PC-9 (cell line): ENCODE data around the gene LIPE. TPM values are rescaled to one million over a fixed set of nuclear protein-coding genes. Genes with fewer than 3 reads are reported as not detected.

ENCODE experiments used
- BruUV-seq: library from RNA; stranded (reverse); fragments of 400-500 nt; replicated peaks from 2 replicates; lab custom pipeline; 2021; lab: Mats Ljungman, UMichigan
- CTCF ChIA-PET: fragments of 300-600 bp; sonication (Branson Sonifier 250); formaldehyde crosslinking; loops from one replicate; lab custom pipeline; 2022; ENCODE audit warnings: antibody characterized with exemption; lab: Charles Lee
- POLR2A ChIA-PET: fragments of 300-600 bp; sonication (Branson Sonifier 250); formaldehyde crosslinking; loops from one replicate; lab custom pipeline; 2022; ENCODE audit warnings: antibody characterized with exemption; ENCODE audit not compliant: unreplicated experiment; lab: Charles Lee
- DNase-seq, 2 experiments: peaks; one replicate each; pipeline versions ENCODE4 v3.0.0 to v3.0.0-alpha.2; 2015 to 2022; ENCODE audit warnings: mixed read lengths in 1 of 2
- H2AFZ ChIP-seq: fragments of 200-600 bp; sonication (generic); 2 replicates; pipeline ENCODE4 v1.8.1; 2017; ENCODE audit warnings: antibody characterized with exemption
- H3F3A ChIP-seq: fragments of 200-600 bp; sonication (generic); 2 replicates; pipeline ENCODE4 v1.8.1; 2017; ENCODE audit warnings: antibody characterized with exemption, mild to moderate bottlenecking, low read depth; ENCODE audit not compliant: insufficient read depth
- H3K27ac ChIP-seq: fragments of 200-600 bp; sonication (generic); 2 replicates; pipeline ENCODE4 v1.6.1; 2016; ENCODE audit warnings: mixed run types
- H3K27me3 ChIP-seq: fragments of 200-600 bp; sonication (generic); 2 replicates; pipeline ENCODE4 v1.6.1; 2016; ENCODE audit warnings: low read depth, mixed run types; ENCODE audit not compliant: insufficient read depth
- H3K36me3 ChIP-seq: fragments of 200-600 bp; sonication (generic); 2 replicates; pipeline ENCODE4 v1.6.1; 2016; ENCODE audit warnings: low read depth, mixed run types
- H3K4me1 ChIP-seq: fragments of 200-600 bp; sonication (generic); replicated peaks from 2 replicates; pipeline ENCODE4 v1.6.1; 2016; ENCODE audit warnings: mixed run types; ENCODE audit not compliant: insufficient read depth
- H3K4me2 ChIP-seq: fragments of 200-600 bp; sonication (generic); 2 replicates; pipeline ENCODE4 v1.6.1; 2017; ENCODE audit warnings: mixed run types
- H3K4me3 ChIP-seq: fragments of 200-600 bp; sonication (generic); 2 replicates; pipeline ENCODE4 v1.6.1; 2016; ENCODE audit warnings: mixed run types
- H3K79me2 ChIP-seq: fragments of 200-600 bp; sonication (generic); 2 replicates; pipeline ENCODE4 v1.6.1; 2017; ENCODE audit warnings: low read depth, mixed run types
- H3K9me2 ChIP-seq: fragments of 200-600 bp; sonication (generic); 2 replicates; pipeline ENCODE4 v1.8.1; 2017; ENCODE audit warnings: mild to moderate bottlenecking; ENCODE audit not compliant: insufficient read depth
- H3K9me3 ChIP-seq: fragments of 200-600 bp; sonication (generic); 2 replicates; pipeline ENCODE4 v1.8.1; 2016; ENCODE audit warnings: low read depth; ENCODE audit not compliant: insufficient read depth
- H4K20me1 ChIP-seq: fragments of 200-600 bp; sonication (generic); 2 replicates; pipeline ENCODE4 v1.8.1; 2017; ENCODE audit not compliant: insufficient read depth
- EZH2 ChIP-seq: fragments of 200-600 bp; sonication (generic); IDR thresholded peaks from 2 replicates; pipeline ENCODE4 v1.8.0; 2017; ENCODE audit warnings: antibody characterized with exemption, low read depth
- intact Hi-C: fragments of 100-400 bp; cut with micrococcal nuclease; formaldehyde crosslinking; loops from one replicate; pipeline ENCODE4 v1.10.0; 2022; ENCODE audit not compliant: unreplicated experiment
- total RNA-seq: library from RNA; stranded (reverse); gene quantifications from 2 replicates; pipeline ENCODE4 v1.2.3, GENCODE V29; 2021
- TF ChIP-seq, protein P1 (sequence below): fragments of 200-600 bp; sonication (generic); conservative IDR thresholded peaks from 2 replicates; pipeline ENCODE4 v1.6.1; 2017; ENCODE audit warnings: mixed run types, antibody characterized with exemption, mild to moderate bottlenecking, moderate library complexity

The LIPE gene
- total RNA-seq, 1 experiment from 2014 or later = 12.7 TPM

- CTCF ChIA-PET = no interaction called here
- Histone ChIP-seq H3F3A (no peaks in the 10 kb centered on the region), H3K9me2 (no peaks in the 10 kb centered on the region), H3K4me3 (no peak overlapping the region), H3K79me2 (no peaks in the 10 kb centered on the region), H3K27me3 (no peaks in the 10 kb centered on the region), H3K9me3 (no peaks in the 10 kb centered on the region), H3K36me3 (no peaks in the 10 kb centered on the region), H2AFZ (no peak overlapping the region), H3K4me1 (no peaks in the 10 kb centered on the region), H3K4me2 (no peak overlapping the region), H4K20me1 (no peaks in the 10 kb centered on the region), H3K27ac (no peak overlapping the region)
- TF ChIP-seq, protein P1, sequence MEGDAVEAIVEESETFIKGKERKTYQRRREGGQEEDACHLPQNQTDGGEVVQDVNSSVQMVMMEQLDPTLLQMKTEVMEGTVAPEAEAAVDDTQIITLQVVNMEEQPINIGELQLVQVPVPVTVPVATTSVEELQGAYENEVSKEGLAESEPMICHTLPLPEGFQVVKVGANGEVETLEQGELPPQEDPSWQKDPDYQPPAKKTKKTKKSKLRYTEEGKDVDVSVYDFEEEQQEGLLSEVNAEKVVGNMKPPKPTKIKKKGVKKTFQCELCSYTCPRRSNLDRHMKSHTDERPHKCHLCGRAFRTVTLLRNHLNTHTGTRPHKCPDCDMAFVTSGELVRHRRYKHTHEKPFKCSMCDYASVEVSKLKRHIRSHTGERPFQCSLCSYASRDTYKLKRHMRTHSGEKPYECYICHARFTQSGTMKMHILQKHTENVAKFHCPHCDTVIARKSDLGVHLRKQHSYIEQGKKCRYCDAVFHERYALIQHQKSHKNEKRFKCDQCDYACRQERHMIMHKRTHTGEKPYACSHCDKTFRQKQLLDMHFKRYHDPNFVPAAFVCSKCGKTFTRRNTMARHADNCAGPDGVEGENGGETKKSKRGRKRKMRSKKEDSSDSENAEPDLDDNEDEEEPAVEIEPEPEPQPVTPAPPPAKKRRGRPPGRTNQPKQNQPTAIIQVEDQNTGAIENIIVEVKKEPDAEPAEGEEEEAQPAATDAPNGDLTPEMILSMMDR = no peak
- no peak for TF ChIP-seq EZH2
- intact Hi-C loops = no loop called here
- no peak for DNase-seq
- no TSS peak for BruUV-seq
- POLR2A ChIA-PET = no interaction called here
Measured at GRCh38 chr19:42356686-42357085, 70.5 kb downstream of the LIPE start.

- Histone ChIP-seq H3K9me3 (no peaks in the 10 kb centered on the region), H3F3A (no peaks in the 10 kb centered on the region), H3K4me1 (no peaks in the 10 kb centered on the region), H3K27me3 (no peaks in the 10 kb centered on the region), H4K20me1 (no peaks in the 10 kb centered on the region), H3K9me2 (no peaks in the 10 kb centered on the region), H3K36me3 (no peaks in the 10 kb centered on the region), H3K79me2 (no peaks in the 10 kb centered on the region), H3K4me2 (no peak overlapping the region), H3K4me3 (no peak overlapping the region), H2AFZ (no peak overlapping the region), H3K27ac (no peak overlapping the region)
- ChIA-PET POLR2A (no interaction called here), CTCF (no interaction called here)
- intact Hi-C loops = no loop called here
- no peak for TF ChIP-seq EZH2
- TF ChIP-seq, protein P1 = no peak
- no peak for DNase-seq
- BruUV-seq = no TSS peak
Measured at GRCh38 chr19:42355896-42356295, 71.3 kb downstream of the LIPE start.

DNA sequence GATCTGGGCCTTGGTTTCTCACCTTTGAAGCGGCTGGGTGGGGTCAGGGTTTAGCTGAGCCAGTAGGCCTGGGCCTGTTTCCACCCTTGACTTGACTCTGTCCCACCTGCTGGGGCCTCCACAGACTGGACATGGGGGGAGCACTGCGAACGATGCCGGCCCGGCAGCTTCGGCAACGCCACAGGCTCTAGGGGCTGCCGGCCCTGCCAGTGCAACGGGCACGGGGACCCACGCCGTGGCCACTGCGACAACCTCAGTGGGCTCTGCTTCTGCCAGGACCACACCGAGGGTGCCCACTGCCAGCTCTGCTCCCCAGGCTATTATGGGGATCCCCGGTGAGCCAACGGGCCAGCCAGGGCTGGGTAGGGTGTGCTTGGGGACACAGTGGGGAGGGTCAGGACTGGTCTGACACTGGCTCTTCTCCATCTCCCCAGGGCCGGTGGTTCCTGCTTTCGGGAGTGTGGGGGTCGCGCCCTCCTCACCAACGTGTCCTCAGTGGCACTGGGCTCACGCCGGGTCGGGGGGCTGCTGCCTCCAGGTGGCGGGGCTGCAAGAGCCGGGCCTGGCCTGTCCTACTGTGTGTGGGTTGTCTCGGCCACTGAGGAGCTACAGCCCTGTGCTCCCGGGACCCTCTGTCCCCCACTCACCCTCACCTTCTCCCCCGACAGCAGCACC lies 73.7 kb downstream of the LIPE start:
- TF ChIP-seq, protein P1 = no peak
- TF ChIP-seq EZH2 = no peak
- Histone ChIP-seq H3F3A (no peaks in the 10 kb centered on the region), H3K4me3 (no peak overlapping the region), H3K4me2 (no peak overlapping the region), H3K9me3 (no peaks in the 10 kb centered on the region), H3K79me2 (no peaks in the 10 kb centered on the region), H3K4me1 (no peaks in the 10 kb centered on the region), H3K27me3 (no peaks in the 10 kb centered on the region), H2AFZ (no peak overlapping the region), H4K20me1 (no peaks in the 10 kb centered on the region), H3K36me3 (no peaks in the 10 kb centered on the region), H3K27ac (no peak overlapping the region), H3K9me2 (no peaks in the 10 kb centered on the region)
- POLR2A ChIA-PET = no interaction called here
- DNase-seq = no peak
- intact Hi-C loops = no loop called here
- BruUV-seq = no TSS peak
- CTCF ChIA-PET = no interaction called here
